ENCODE results near the gene PRKG1. TPM values are rescaled to one million over a fixed set of nuclear protein-coding genes. Genes with fewer than 3 reads are reported as not detected.

PRKG1 gene
- total and polyA plus RNA-seq, 2 of the 4 experiments (the other 2 are of a cell fraction), result 3.5 to 18.3 TPM

DNA sequence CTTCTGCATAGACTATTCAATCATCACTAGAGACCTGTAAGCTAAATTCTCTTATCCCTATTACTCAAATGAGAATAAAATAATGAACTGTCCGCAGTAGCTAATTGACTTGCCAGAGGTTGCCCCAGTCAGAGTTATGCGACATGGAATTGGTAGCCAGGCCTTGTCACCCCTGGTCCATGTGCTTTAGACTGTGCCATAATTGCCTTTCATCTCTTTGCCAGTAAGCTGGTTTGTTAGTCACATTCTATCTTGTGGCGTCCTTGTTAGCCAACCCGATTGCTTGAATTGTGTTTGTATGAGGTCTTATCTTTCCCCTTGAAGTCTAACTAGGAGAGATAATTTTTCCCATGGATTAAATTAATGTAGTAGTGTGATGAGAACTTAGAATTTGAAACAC lies 362.5 kb downstream of the PRKG1 start:
- WGBS, 2 experiments (ENCODE audit: extremely low coverage in 2 of 2, insufficient read length in 1 of 2), result no CpG with 5 or more reads among the region's 4 CpGs
- ATAC-seq (ENCODE audit: low read depth), result no peak
- no peak overlapping the region for H2AK5ac ChIP-seq (ENCODE audit: low read depth, low read length)
- H2BK120ac ChIP-seq (ENCODE audit: low read depth, low read length), result no peak overlapping the region
- H2BK5ac ChIP-seq (ENCODE audit: low read depth, low read length, poor library complexity, severe bottlenecking), result no peak overlapping the region
- H3K18ac ChIP-seq (ENCODE audit: low read depth, low read length), result no peak overlapping the region
- H3K14ac ChIP-seq (replicated peaks; ENCODE audit: low read depth, low read length), result no peak overlapping the region
- no peak overlapping the region for H2AK9ac ChIP-seq (replicated peaks; ENCODE audit: low read depth, low read length, poor library complexity)
- DNase-seq, result no peak
- peaks cover 3 to 9% of the 10 kb centered on the region in 2 experiments; a peak in 3 of 4 replicates for H3K79me1 ChIP-seq (ENCODE audit: low read depth in 1 of 2, low read length in 2 of 2)
- no peak overlapping the region for H3K27ac ChIP-seq (ENCODE audit: insufficient read depth, low read length)
- no peaks in the 10 kb centered on the region for H3K4me1 ChIP-seq (ENCODE audit: control insufficient read depth, insufficient read depth, low read length)
- intact Hi-C loops (cut with micrococcal nuclease) (no loop called here), in situ Hi-C loops (cut with MboI; ENCODE audit: low sequenced_read_pairs) (no loop called here), dilution Hi-C loops (cut with HindIII; ENCODE audit: low sequenced_read_pairs, unreplicated experiment) (no loop called here)
- H3K4me3 ChIP-seq (ENCODE audit: insufficient read depth, low read depth, low read length), result no peak overlapping the region
- no peak overlapping the region for H2BK15ac ChIP-seq (ENCODE audit: low read depth, low read length)
- no peak overlapping the region for H4K5ac ChIP-seq (ENCODE audit: low read depth, low read length)
- no peak overlapping the region for H2AFZ ChIP-seq (replicated peaks; ENCODE audit: low read length, poor library complexity)
- H3K9me1 ChIP-seq (ENCODE audit: insufficient read depth, low read length), result no peaks in the 10 kb centered on the region
- no peak for TF ChIP-seq CEBPB (IDR thresholded peaks at IDR 0.05; ENCODE audit: low read depth, low read length)
- TF ChIP-seq MAFK (IDR thresholded peaks at IDR 0.05; ENCODE audit: low read depth, low read length), result no peak
- no peak for TF ChIP-seq RFX5 (IDR thresholded peaks at IDR 0.05; ENCODE audit: low read depth, low read length)
- no peak for TF ChIP-seq RCOR1 (IDR thresholded peaks at IDR 0.05; ENCODE audit: insufficient replicate concordance, low read length)
- no peak for TF ChIP-seq FOS (IDR thresholded peaks at IDR 0.05; ENCODE audit: low read depth, low read length)
- no peak for TF ChIP-seq MXI1 (IDR thresholded peaks at IDR 0.05; ENCODE audit: borderline replicate concordance, low read depth, low read length)
- no peak for TF ChIP-seq CTCF (conservative IDR thresholded peaks at IDR 0.05; ENCODE audit: low read depth, low read length)
- no peak for TF ChIP-seq ELK1 (IDR thresholded peaks at IDR 0.05; ENCODE audit: borderline replicate concordance, low read depth, low read length)
- no peaks in the 10 kb centered on the region; the same call in 1 of the 2 replicates for H4K20me1 ChIP-seq (ENCODE audit: insufficient read depth, low read length)
- CTCF ChIA-PET, result interaction anchor here (0.7 to 0.9 kb wide), 2 partner anchors 12 to 25 kb away, joined by 3 read pairs; no protein-coding TSS in a partner anchor
- POLR2A ChIA-PET (ENCODE audit: unreplicated experiment), result no interaction called here
- H3K4me2 ChIP-seq (ENCODE audit: low read depth, low read length), result no peak overlapping the region
- H3K4ac ChIP-seq (ENCODE audit: low read depth, low read length), result no peak overlapping the region
- BruUV-seq (replicated peaks), result no TSS peak
- no peak overlapping the region for H2BK20ac ChIP-seq (ENCODE audit: low read depth, low read length)
- no peaks in the 10 kb centered on the region for H3K9me3 ChIP-seq (ENCODE audit: control insufficient read depth, insufficient read depth, low read length)
- no peak overlapping the region for H3K56ac ChIP-seq (ENCODE audit: extremely low read depth, insufficient read depth, low read length)
- H3K36me3 ChIP-seq (ENCODE audit: control insufficient read depth, insufficient read depth, low read length), result no peaks in the 10 kb centered on the region
- H3K9ac ChIP-seq (ENCODE audit: low read depth, low read length), result no peak overlapping the region
- H4K91ac ChIP-seq (ENCODE audit: insufficient read depth, low read depth, low read length), result no peak overlapping the region
- no peak overlapping the region for H4K8ac ChIP-seq (ENCODE audit: low read depth in 2 of 2, low read length in 2 of 2)
- H3K23ac ChIP-seq (ENCODE audit: low read depth, low read length), result no peak overlapping the region
- no peaks in the 10 kb centered on the region for H3K27me3 ChIP-seq (ENCODE audit: control insufficient read depth, insufficient read depth, low read length)
